H9 (cell line): ENCODE data around the gene NRCAM. TPM values are rescaled to one million over a fixed set of nuclear protein-coding genes. Genes with fewer than 3 reads are reported as not detected.

ENCODE experiments used
- DNase-seq: peaks from one replicate; pipeline ENCODE4 v3.0.0-alpha.2; 2017
- H2AFZ ChIP-seq: one replicate; pipeline ENCODE4 v1.6.1; 2013; ENCODE audit warnings: mild to moderate bottlenecking, low read length, control low read depth, moderate library complexity
- H2AK5ac ChIP-seq: 2 replicates; pipeline ENCODE4 v1.6.1; 2013; ENCODE audit warnings: low read length, control low read depth, mixed read lengths; ENCODE audit not compliant: insufficient read length
- H2BK120ac ChIP-seq: one replicate; pipeline ENCODE4 v1.6.1; 2013; ENCODE audit warnings: low read depth, mild to moderate bottlenecking, low read length, control low read depth, inconsistent platforms; ENCODE audit not compliant: poor library complexity, severe bottlenecking
- H2BK12ac ChIP-seq: 2 replicates; pipeline ENCODE4 v1.6.1; 2013; ENCODE audit warnings: low read length, control low read depth, mixed read lengths, low read depth; ENCODE audit not compliant: insufficient read length
- H2BK15ac ChIP-seq: 2 replicates; pipeline ENCODE4 v1.6.1; 2013; ENCODE audit warnings: low read depth, low read length, control low read depth
- H2BK20ac ChIP-seq: one replicate; pipeline ENCODE4 v1.6.1; 2013; ENCODE audit warnings: low read depth, mild to moderate bottlenecking, low read length, control low read depth, inconsistent platforms; ENCODE audit not compliant: poor library complexity, severe bottlenecking
- H2BK5ac ChIP-seq: 2 replicates; pipeline ENCODE4 v1.6.1; 2013; ENCODE audit warnings: low read length, control low read depth, mixed read lengths; ENCODE audit not compliant: insufficient read length
- H3K14ac ChIP-seq: 2 replicates; pipeline ENCODE4 v1.6.1; 2013; ENCODE audit warnings: low read length, control low read depth; ENCODE audit not compliant: insufficient read depth
- H3K18ac ChIP-seq: 2 replicates; pipeline ENCODE4 v1.6.1; 2013; ENCODE audit warnings: low read depth, mild to moderate bottlenecking, mixed read lengths, low read length, control low read depth; ENCODE audit not compliant: insufficient read length
- H3K23ac ChIP-seq: 2 replicates; pipeline ENCODE4 v1.6.1; 2013; ENCODE audit warnings: low read length, control low read depth, mixed read lengths, low read depth; ENCODE audit not compliant: insufficient read length
- H3K23me2 ChIP-seq: 2 replicates; pipeline ENCODE4 v1.6.1; 2013; ENCODE audit warnings: low read depth, mild to moderate bottlenecking, mixed read lengths, low read length, control low read depth; ENCODE audit not compliant: insufficient read length, poor library complexity, severe bottlenecking
- H3K27ac ChIP-seq: 2 replicates; pipeline ENCODE4 v1.5.1; 2013; ENCODE audit warnings: low read length, control low read depth, mixed read lengths, low read depth; ENCODE audit not compliant: insufficient read length
- H3K27me3 ChIP-seq: 2 replicates; pipeline ENCODE4 v1.6.1; 2013; ENCODE audit warnings: low read length, control low read depth, inconsistent platforms; ENCODE audit not compliant: insufficient read depth
- H3K4ac ChIP-seq: 2 replicates; pipeline ENCODE4 v1.6.1; 2013; ENCODE audit warnings: low read depth, mild to moderate bottlenecking, control low read depth, inconsistent platforms, low read length, moderate library complexity
- H3K4me1 ChIP-seq: 2 replicates; pipeline ENCODE4 v1.6.1; 2013; ENCODE audit warnings: low read length, control low read depth, inconsistent platforms; ENCODE audit not compliant: insufficient read depth
- H3K4me2 ChIP-seq: 2 replicates; pipeline ENCODE4 v1.6.1; 2013; ENCODE audit warnings: low read length, control low read depth, mixed read lengths; ENCODE audit not compliant: insufficient read length, insufficient read depth
- H3K56ac ChIP-seq: 2 replicates; pipeline ENCODE4 v1.6.1; 2013; ENCODE audit warnings: low read depth, mild to moderate bottlenecking, mixed read lengths, low read length, control low read depth; ENCODE audit not compliant: insufficient read length
- H3K79me1 ChIP-seq: 2 replicates; pipeline ENCODE4 v1.6.1; 2013; ENCODE audit warnings: low read depth, mild to moderate bottlenecking, moderate library complexity, low read length, control low read depth, inconsistent platforms; ENCODE audit not compliant: insufficient read depth, poor library complexity, severe bottlenecking
- H3K79me2 ChIP-seq: 2 replicates; pipeline ENCODE4 v1.6.1; 2013; ENCODE audit warnings: low read length, control low read depth, inconsistent platforms; ENCODE audit not compliant: insufficient read depth
- H3K9ac ChIP-seq: 2 replicates; pipeline ENCODE4 v1.6.1; 2013; ENCODE audit warnings: low read length, control low read depth, mixed read lengths; ENCODE audit not compliant: insufficient read length; ENCODE audit errors: extremely low read depth
- H3K9me3 ChIP-seq: one replicate; pipeline ENCODE4 v1.6.1; 2013; ENCODE audit warnings: low read depth, low read length, inconsistent platforms; ENCODE audit not compliant: control insufficient read depth
- H3T11ph ChIP-seq: one replicate; pipeline ENCODE4 v1.6.1; 2013; ENCODE audit warnings: mild to moderate bottlenecking, low read length, control low read depth, inconsistent platforms
- H4K20me1 ChIP-seq: one replicate; pipeline ENCODE4 v1.6.1; 2013; ENCODE audit not compliant: control insufficient read depth, insufficient read length, insufficient read depth
- H4K5ac ChIP-seq: 2 replicates; pipeline ENCODE4 v1.6.1; 2013; ENCODE audit warnings: low read depth, mild to moderate bottlenecking, mixed read lengths, low read length, control low read depth; ENCODE audit not compliant: insufficient read length
- H4K8ac ChIP-seq: replicated peaks from 2 replicates; pipeline ENCODE4 v1.6.1; 2013; ENCODE audit warnings: low read length, control low read depth, mixed read lengths, low read depth; ENCODE audit not compliant: insufficient read length
- H4K91ac ChIP-seq: 2 replicates; pipeline ENCODE4 v1.6.1; 2013; ENCODE audit warnings: low read depth, mild to moderate bottlenecking, moderate library complexity, mixed read lengths, low read length, control low read depth; ENCODE audit not compliant: insufficient read length
- H3K27ac Mint-ChIP-seq, 3 experiments: 2 replicates in 2 of 3; 3 replicates in 1 of 3; pipeline ENCODE4 v1.8.0; 2020 to 2021; ENCODE audit warnings: mixed read lengths in 3 of 3, mild to moderate bottlenecking in 1 of 3, moderate library complexity in 1 of 3
- H3K27me3 Mint-ChIP-seq: 2 replicates; pipeline ENCODE4 v1.8.0; 2021; ENCODE audit warnings: low read depth, mild to moderate bottlenecking, moderate library complexity, mixed read lengths
- H3K36me3 Mint-ChIP-seq, 3 experiments: 2 replicates in 2 of 3; 3 replicates in 1 of 3; pipeline ENCODE4 v1.8.0; 2020 to 2021; ENCODE audit warnings: low read depth in 3 of 3, mixed read lengths in 3 of 3; ENCODE audit not compliant: insufficient read depth in 1 of 3
- H3K4me1 Mint-ChIP-seq, 2 experiments: 2 replicates each; pipeline ENCODE4 v1.8.0; 2020; ENCODE audit warnings: mixed read lengths in 2 of 2
- H3K4me3 Mint-ChIP-seq, 2 experiments: 2 replicates in 1 of 2; 3 replicates in 1 of 2; pipeline ENCODE4 v1.8.0; 2020 to 2021; ENCODE audit warnings: mild to moderate bottlenecking in 2 of 2, mixed read lengths in 2 of 2, moderate library complexity in 1 of 2
- H3K9me3 Mint-ChIP-seq, 2 experiments: 2 replicates in 1 of 2; 3 replicates in 1 of 2; pipeline ENCODE4 v1.8.0; 2020; ENCODE audit warnings: mild to moderate bottlenecking in 2 of 2, mixed read lengths in 2 of 2, moderate library complexity in 1 of 2
- WGBS: extraction: QIAGEN DNeasy Blood & Tissue Kit; methylation state at CpG from one replicate; pipeline ENCODE4 v1.1.7; 2013; ENCODE audit warnings: missing lambda C conversion rate, low lambda C conversion rate, mixed read lengths; ENCODE audit not compliant: insufficient read length; ENCODE audit errors: extremely low coverage; 5-methylcytosine and 5-hydroxymethylcytosine counted together
- total RNA-seq: library from RNA; stranded (reverse); gene quantifications from 2 replicates; pipeline ENCODE4 v1.2.1, GENCODE V29; 2021
- TF ChIP-seq, protein P1 (sequence below): fragments of 200-600 bp; sonication (generic); conservative IDR thresholded peaks from 3 replicates; pipeline ENCODE4 v1.8.0; 2021; ENCODE audit warnings: antibody characterized with exemption, mild to moderate bottlenecking

NRCAM gene
- total RNA-seq, 1 experiment from 2014 or later, result 2.3 TPM

DNA sequence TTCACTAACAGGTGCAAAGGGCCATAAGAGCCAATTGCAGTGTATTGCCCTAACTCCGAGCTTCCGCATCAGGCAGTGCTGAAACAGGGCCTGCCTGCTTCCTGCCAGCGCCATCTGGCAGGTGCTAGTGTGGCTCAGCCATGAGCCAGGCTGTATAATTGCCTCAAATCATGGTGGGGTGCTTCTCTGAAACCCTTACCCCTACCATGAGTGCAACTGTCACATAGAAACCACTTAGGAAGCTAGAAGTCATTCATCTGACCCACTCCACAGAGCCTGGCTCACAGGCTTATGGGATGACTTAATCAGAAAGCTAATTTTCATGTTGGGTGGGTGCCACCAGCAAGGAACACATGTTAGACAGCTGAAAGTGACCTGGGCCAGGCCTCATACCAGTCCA lies 192.8 kb downstream of the NRCAM start:
- H3K79me2 ChIP-seq, result no peaks in the 10 kb centered on the region
- WGBS, result no CpG with 5 or more reads among the region's 3 CpGs
- no peak overlapping the region for H2BK12ac ChIP-seq

More for the DNA sequence above, 192.8 kb downstream of the NRCAM start:
- no peak overlapping the region for H3K27ac Mint-ChIP-seq
- Histone ChIP-seq H3K9ac (no peak overlapping the region), H3T11ph (no peak overlapping the region), H4K91ac (no peak overlapping the region), H3K4ac (no peak overlapping the region), H3K18ac (no peak overlapping the region), H3K4me1 (no peaks in the 10 kb centered on the region), H3K23me2 (no peaks in the 10 kb centered on the region), H4K8ac (no peak overlapping the region), H4K5ac (no peak overlapping the region), H4K20me1 (no peaks in the 10 kb centered on the region), H3K27me3 (no peaks in the 10 kb centered on the region), H3K27ac (no peak overlapping the region), H2BK20ac (no peak overlapping the region), H3K9me3 (no peaks in the 10 kb centered on the region), H2AFZ (no peak overlapping the region), H3K79me1 (no peaks in the 10 kb centered on the region), H3K23ac (no peak overlapping the region), H3K56ac (no peak overlapping the region), H2AK5ac (no peak overlapping the region), H3K4me2 (no peak overlapping the region), H2BK5ac (no peak overlapping the region), H3K14ac (no peak overlapping the region), H2BK120ac (no peak overlapping the region), H2BK15ac (no peak overlapping the region)
- TF ChIP-seq, protein P1, sequence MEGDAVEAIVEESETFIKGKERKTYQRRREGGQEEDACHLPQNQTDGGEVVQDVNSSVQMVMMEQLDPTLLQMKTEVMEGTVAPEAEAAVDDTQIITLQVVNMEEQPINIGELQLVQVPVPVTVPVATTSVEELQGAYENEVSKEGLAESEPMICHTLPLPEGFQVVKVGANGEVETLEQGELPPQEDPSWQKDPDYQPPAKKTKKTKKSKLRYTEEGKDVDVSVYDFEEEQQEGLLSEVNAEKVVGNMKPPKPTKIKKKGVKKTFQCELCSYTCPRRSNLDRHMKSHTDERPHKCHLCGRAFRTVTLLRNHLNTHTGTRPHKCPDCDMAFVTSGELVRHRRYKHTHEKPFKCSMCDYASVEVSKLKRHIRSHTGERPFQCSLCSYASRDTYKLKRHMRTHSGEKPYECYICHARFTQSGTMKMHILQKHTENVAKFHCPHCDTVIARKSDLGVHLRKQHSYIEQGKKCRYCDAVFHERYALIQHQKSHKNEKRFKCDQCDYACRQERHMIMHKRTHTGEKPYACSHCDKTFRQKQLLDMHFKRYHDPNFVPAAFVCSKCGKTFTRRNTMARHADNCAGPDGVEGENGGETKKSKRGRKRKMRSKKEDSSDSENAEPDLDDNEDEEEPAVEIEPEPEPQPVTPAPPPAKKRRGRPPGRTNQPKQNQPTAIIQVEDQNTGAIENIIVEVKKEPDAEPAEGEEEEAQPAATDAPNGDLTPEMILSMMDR, result no peak
- no peak for DNase-seq
- H3K9me3 Mint-ChIP-seq, result peaks cover 0 to 5% of the 10 kb centered on the region in 2 experiments; a peak in 2 of 5 replicates
- peaks cover 0 to 5% (median 0%) of the 10 kb centered on the region in 3 experiments; a peak in 3 of 7 replicates for H3K36me3 Mint-ChIP-seq
- no peak overlapping the region for H3K4me3 Mint-ChIP-seq
- H3K27me3 Mint-ChIP-seq, result no peaks in the 10 kb centered on the region; the same call in none of the 2 replicates
- peaks cover 4 to 6% of the 10 kb centered on the region in 2 experiments; a peak in 2 of 4 replicates for H3K4me1 Mint-ChIP-seq
